ENCODE results near the gene WASHC4.

The WASHC4 gene, protein sequence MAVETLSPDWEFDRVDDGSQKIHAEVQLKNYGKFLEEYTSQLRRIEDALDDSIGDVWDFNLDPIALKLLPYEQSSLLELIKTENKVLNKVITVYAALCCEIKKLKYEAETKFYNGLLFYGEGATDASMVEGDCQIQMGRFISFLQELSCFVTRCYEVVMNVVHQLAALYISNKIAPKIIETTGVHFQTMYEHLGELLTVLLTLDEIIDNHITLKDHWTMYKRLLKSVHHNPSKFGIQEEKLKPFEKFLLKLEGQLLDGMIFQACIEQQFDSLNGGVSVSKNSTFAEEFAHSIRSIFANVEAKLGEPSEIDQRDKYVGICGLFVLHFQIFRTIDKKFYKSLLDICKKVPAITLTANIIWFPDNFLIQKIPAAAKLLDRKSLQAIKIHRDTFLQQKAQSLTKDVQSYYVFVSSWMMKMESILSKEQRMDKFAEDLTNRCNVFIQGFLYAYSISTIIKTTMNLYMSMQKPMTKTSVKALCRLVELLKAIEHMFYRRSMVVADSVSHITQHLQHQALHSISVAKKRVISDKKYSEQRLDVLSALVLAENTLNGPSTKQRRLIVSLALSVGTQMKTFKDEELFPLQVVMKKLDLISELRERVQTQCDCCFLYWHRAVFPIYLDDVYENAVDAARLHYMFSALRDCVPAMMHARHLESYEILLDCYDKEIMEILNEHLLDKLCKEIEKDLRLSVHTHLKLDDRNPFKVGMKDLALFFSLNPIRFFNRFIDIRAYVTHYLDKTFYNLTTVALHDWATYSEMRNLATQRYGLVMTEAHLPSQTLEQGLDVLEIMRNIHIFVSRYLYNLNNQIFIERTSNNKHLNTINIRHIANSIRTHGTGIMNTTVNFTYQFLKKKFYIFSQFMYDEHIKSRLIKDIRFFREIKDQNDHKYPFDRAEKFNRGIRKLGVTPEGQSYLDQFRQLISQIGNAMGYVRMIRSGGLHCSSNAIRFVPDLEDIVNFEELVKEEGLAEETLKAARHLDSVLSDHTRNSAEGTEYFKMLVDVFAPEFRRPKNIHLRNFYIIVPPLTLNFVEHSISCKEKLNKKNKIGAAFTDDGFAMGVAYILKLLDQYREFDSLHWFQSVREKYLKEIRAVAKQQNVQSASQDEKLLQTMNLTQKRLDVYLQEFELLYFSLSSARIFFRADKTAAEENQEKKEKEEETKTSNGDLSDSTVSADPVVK

DNA sequence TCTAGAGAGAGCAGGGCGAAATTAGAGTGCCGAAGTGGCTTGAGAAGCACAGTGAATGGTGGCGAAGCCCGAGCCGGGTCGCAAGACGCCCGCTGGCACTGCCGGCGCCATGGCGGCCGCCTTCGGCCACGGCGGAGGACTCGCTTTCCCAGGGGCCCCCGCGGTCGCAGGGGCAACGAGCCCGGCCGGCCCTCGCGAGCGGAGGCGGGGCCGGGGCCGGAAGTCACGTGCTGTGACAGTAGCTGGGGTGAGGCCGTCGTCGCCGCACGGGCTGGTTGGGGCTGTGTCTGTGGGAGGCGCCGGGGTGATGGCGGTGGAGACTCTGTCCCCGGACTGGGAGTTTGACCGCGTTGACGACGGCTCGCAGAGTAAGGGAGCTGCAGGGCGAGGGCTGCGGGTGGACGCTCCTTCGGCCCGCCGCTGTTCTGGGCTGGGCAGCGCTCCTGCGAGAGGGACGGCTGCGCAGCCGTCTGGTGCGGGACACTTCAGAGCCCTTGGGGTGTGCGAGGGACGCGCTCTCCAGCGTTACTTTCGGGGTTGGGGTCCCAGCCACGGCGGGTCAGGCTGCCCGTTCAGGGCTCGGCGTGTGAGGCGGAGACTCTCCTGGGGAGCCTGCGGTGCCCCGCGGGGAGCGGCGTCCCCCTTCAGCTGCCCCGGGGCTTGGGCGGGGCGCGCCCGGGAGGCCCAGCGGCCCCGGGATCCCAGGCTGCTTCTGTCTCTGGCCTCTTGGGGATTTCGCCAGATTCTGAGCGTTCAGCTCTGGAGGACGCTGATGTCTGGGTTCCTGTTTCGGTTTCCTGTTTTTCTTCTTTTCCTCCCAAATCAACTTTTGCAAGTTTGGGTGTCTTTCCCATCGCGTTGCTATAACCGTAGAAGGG lies at the start of gene WASHC4:
WASHC4 (plus strand) TSS at position 238 of the 878 bp plus-strand sequence; CDS start at position 308, 70 bp downstream.
- DNase-seq: peak; percentile 96

DNA sequence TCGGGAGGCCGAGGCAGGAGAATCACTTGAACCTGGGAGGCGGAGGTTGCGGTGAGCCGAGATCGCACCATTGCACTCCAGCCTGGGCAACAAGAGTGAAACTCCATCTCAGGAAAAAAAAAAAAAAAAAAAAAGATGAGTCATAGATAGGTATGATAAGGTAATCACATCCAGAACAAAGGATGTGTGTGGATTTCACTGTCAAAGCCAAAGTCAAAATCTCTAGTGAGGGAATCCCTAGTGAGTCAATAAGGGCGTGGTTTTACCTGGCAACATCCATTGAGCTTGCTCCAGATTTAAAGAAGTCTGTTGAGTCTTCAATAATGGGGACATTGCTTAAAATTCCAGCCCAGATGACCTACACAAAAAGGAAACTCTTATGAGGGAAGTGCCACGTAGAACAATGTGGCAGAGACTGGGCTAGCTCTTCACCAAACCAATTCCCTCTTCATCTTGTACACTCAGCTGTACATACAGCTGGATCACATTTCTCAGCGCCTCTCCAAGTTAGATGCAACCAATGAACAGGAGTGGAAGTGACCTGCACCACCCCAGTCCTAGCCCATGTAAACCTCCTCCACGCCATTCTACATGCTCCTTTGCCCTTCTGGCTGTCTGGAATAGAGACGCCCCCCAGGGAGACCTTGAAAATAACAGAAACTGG lies 46.7 kb upstream of the WASHC4 start:
- DNase-seq: no peak

DNA sequence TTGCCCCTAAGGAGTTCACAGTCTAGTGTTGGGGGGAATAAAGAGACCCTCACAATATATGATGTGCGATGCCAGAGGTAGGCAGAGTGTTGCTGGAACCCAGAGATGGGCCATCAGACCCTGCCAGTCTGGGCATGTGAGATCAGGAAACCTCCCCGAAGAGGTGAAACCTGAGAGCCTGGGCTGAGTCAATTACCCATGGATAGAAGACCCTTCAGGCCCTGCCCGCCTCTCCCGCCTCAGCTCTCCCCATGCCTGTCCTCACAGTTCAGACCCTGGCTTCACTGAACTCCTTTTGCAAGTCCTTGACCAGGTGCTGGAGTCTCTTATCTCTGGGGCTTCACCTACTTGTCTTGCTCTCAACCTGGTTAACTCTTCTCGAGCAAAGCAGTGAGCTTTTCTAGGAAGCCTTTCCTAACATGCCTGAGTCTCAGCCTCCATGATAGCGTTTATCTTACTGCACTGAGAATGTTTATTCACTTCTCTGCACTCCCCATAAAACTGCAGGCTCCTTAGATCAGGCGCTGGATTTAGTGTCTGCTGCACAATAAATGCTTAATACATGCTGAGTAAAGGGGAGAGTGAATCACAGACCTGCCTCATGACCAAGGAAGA lies 42.9 kb upstream of the WASHC4 start:
- DNase-seq: no peak

DNA sequence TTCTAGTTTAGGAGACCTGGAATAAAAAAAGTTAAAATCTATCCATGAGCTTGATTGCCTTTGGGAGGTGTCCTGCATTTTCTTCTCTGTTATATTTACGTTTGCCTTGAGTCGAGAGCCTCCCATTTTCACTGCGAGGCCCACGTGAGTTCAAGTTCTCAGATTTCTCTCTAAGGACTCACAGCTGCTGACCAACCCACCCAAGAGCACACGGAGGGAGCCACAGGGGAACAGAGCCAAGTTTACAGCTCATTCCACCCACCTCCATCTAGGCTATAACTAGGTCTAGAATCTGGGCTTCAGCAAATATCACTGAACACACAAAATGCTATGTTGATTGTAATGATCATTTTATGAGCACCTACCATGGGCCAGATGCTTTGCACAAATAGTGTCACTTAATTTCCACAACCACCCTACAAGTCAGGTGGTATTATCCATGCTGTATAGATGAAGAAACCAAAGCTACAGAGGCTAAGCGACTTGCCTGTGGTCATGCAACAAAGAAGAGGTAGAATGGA lies 40.0 kb upstream of the WASHC4 start:
- no peak for DNase-seq

DNA sequence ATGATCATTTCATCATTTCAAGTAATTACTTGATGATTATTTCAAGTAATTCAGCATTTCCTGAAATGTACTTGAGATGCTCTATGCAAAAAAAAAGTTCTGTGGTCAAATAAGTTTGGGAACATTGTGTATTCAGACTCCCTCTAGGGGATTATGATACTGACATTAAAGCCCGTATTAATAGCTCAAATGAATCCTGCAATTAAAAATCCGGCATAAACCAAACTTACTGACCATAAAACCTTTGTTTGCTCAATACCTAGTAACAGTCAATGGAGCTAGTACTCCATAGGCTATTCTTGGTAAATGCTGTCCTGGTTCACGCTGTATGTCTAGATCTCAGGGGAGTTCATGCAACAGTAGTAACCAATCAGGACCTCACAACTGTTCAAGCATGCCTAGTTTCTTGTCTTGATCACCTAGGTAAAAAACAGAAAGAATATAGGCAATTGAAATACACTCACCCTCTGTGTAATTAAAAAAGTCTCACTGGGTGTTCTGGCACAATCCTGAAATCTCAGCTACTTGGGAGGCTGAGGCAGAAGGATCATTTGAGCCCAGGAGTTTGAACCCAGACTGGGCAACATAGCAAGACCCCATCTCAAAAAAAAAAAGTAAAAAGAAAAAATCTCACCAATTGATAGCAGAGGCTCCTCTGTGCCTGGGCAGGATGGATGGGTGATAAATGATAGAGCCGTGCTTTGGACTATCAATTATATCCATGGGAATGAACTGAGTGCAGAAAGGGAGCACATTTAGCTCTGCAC lies 37.4 kb upstream of the WASHC4 start:
- no peak for DNase-seq

DNA sequence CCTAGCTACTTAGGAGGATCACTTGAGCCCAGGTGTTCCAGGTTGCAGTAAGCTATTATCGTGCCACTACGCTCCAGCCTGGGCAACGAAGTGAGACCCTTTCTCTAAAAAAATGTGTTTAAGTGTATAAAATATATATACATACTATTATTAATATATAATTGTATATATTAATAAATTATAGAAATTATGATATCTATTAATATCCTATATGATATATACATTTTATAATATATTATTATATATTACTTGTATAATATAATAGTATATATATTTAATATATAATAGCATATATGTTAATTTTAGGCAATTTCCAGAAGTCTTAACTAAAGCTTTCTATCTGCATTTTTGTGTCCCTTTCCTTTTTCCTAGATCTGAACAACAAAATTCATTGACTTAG lies 35.5 kb upstream of the WASHC4 start:
- DNase-seq: no peak

DNA sequence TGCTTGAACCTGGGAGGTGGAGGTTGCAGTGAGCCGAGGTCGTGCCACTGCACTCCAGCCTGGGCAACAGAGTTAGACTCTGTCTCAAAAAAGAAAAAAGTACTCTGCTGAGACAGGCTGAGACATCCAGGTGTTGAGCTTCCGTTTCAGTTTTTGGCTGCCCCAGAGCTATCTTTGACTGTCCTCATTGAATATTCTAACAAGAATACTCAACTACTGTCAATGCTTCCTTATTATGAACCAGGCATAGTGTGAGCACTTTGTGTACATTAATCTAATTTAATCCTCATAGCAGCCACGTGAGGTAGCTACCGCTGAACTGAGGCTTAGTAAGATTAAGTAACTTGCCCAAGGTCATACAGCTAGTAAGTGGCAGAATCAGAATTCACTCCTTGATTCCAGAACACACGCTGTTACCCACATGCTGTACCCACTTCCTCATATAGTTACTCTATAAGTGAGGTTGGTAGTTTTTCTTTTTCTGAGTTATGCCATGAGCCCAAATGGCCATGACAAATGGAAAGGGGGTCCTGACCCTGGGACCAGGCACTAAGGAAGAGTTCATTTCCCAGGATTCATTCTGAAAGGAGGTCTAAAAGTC lies 34.5 kb upstream of the WASHC4 start:
- DNase-seq: no peak

DNA sequence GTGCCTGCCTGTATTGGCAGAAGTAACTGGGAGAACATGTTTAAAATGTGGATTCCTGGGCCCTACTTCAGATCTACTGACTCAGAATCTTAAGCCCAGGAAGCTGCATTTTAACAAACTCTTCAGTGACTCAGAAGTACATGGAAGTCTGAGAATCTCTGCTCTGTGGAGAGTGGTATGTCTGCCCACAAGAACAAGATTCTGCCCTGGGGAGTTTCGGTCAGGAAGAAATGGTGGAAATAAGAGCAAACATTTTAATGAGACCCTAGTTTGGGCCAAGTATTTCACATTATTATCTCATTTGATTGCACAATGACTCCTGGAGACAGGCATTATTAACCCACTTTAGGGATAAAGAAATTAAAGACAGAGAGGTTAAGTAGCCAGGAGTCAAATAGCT lies 31.4 kb upstream of the WASHC4 start:
- DNase-seq: no peak

DNA sequence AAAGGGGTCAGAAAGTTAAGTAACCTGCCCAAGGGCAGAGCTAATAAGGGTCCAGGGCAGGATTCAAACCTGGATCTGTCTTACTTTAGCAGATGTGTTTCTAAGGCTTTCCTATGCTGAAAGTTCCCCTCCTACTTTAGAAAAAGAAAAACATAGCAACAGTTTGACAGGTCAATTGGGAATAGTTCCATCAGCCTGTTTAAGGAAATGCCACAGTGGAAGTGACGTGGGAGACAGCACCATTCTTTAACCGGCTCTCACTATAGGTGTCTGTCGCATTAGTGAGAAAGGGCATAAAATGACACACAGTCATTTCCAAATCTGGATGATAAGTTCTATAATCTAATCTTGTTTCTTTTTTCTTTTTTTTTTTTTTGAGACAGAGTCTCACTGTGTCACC lies 30.6 kb upstream of the WASHC4 start:
- no peak for DNase-seq

DNA sequence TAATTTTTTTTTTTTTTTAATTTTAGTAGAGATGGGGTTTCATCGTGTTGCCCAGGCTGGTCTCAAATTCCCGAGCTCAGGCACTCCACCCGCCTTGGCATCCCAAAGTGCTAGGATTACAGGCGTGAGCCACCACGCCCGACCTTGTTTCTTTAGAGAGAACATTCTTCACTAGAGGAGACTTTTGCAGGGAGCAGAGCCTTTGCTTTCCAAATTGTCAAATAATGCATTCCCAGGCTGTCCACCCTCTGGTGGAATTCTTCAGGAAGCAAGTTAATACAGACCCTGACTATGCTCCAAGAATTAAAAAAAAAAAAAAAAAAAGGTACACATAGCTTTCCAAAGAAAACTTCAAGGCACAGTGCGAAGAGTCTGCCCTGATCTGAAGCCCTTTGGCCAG lies 30.1 kb upstream of the WASHC4 start:
- no peak for DNase-seq

DNA sequence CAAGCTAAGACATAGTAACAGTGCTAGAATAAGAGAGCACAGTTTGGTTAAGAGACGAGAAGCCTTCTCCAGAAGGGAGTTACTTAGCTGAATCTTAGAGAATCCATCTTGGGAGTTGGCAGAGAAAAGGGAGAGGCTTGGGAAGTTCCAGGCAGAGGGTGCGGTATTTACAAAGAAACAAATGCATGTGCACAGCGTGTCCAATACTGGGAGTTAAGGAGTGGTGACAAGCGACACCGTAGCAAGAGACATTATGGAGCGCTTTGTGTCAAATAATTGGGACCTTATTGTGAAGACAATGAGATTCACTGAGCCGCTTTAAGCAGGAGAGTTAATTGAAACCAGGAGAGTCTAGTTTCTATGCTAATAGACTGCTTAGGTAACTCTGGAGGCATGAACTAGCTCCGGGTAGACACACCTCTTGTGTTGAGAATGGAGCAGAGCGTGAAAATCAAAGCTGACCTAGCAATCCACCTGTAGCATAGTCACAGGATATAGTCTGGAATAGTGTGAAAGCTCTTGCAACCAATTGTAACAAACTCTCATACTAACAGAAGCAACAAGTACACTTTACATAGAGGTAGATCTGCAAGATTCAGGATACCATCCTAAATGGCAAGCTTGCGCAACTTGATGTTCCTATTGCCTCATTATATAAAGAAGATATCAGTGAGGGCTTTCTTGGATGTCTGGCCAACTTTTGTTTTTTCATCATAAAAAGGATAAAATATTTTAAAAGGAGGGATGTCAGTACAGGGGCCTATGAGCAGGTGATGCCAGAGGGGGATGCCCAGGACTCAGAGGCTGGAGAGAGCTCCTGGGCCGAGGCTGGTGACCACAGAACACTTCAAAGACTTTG lies 28.6 kb upstream of the WASHC4 start:
- no peak for DNase-seq

DNA sequence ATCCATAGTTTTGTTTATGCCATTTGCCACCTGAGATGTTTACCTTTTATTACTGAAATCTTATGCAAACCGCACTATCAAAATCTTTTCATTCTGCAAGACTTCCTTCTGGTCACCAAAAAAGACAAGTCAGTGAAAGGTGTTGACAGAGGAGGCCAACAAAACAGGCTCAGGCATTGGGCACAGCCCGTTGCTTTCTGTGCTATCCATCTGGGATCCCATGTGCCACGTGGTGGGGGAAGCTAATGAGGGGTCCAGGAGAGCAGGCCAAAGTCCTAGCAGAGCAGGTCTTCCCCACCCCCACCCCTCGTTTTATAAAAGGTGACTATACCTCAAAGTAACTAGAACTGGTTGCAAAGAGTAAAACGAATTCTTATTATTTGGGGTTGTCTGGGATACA lies 24.5 kb upstream of the WASHC4 start:
- DNase-seq: no peak

DNA sequence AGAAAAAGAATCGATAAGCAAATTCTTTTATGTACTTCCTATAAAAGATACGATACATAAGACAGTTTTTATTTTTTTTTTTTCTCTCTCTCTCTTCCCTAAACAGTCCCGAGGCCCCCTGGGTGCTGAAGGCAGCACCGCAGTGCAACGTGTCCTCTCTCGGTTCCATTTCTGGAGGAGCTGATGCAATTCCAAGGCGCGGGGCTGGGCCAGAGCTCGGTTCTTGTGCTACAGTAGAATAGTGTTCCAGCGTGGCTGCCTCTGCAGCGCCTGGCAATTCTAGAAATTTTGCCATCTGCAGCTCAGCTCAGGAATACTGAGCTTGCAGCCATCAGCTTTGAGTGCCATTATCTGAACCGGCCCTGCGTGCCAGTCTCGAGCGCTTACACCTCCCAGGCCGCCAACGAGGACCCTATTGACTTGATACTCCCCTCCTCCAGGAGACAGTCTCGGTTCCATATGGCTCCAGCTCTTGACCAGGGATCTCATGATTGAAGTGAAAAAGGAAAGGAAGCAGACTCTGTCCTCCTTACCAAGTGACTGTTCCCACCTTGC lies 23.9 kb upstream of the WASHC4 start:
- DNase-seq: no peak

DNA sequence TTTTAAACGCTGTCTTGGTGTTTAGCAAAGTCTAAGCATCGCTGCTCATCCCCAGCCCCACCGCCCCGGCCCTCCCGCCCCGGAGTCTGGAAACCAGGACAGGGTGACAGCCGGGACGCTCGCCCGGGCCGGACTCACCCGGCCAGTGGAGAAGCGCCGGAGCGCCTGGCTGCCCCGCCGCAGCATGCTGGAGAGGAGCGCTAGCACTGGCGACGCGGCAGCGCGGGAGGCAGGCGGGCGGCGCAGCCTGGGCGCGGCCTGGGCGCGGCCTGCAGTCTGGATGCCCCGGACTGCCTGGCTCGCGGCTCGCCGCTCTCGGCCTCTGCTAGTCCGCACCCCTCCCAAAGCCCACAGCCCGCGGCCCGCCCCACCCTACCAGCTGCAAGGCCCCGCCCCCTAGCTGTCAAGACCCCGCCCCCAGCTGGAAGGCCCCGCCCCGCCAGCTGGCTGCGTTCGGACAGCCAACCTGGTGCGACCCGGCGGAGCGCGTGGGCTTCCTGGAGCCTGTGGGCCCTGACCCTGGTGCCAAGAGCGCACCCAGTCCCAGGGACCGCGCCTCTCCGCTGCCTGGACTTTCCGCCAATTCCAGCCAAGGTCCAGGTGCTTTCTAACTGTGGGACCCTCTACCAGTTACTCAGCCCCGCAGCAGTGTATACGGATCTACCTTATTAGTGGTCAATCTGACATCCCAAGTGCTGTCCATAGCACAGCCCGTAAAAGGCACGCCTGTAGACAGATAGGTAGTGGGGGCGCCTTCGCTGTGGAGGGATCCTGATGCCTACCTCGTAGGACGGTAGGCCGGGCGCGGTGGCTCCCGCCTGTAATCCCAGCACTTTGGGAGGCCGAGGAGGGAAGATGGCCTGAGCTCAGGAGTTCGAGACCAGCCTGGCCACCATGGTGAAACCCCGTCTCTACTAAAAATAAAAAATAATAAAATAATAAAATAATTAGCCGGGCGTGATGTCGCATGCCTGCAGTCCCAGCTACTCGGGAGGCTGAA lies 23.0 kb upstream of the WASHC4 start, which contains the start of gene ALDH1L2:
ALDH1L2 (minus strand) TSS at position 208 of the 1,000 bp plus-strand sequence; CDS start at position 186, 22 bp downstream.
- peak; percentile 67 for DNase-seq

DNA sequence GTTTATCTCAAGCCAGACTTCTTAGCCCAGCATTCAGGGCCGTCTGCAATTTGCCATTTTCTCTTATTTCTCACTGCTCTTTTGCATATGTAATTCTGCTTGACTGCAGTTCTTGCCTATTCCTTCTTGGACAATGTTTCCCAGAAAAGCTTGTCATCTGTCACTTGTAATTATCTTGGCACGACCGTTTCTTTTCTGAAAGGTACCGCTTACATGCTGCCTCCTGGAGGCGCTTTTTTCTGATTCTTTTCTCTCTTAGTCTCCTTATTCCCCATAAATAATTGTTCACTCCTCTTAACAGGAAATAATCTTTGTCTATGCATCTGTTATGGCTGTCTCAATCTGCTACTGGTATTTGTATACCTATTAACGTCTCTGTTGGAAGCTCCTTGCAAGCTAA lies 22.0 kb upstream of the WASHC4 start:
- DNase-seq: no peak

DNA sequence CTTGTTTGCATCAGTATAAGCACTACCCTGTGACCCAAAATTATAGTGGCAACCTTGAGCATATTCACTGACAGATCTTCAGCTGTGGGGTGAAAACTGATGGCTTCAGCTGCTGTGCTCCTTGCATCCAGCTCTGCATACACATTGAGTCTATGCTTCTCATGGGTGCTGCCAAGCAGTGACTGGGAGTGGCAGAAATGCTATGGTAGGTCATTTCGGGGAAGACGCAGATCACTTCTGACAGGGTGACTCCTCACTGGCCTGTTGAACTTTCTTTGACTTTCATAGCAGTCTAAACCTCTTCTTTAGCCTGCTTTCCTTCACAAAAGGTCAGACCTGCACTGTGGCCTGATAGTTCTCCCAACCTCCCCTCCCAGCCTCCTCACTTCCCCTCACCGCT lies 17.7 kb upstream of the WASHC4 start:
- DNase-seq: no peak

DNA sequence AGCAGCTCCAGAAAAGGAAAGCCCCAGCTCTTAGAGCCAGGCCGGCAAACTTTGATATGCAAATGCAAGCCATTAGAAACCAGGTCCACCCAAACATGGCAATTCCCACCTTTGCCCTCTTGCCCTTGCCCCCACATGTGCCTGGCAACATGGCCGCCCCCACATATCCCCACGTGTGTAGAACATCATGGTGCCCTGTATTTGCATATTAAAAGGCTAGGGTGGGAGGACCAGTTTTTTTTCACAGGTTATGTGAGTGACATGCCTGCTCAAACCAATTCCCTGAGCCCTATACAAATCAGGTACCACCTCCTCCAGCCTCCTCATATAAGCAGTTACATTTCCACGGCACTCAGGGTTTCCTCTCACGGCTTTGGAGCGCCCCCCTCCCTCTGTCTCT lies 17.2 kb upstream of the WASHC4 start:
- DNase-seq: no peak
